PFSK-1 (cell line): Measurements from ENCODE around the gene TTLL6.

Source experiments
- POLR2AphosphoS5 ChIP-seq: IDR thresholded peaks from 2 replicates; pipeline ENCODE4 v1.6.1; 2012; ENCODE audit warnings: low read depth, mild to moderate bottlenecking, control low read depth, low read length, moderate library complexity
- SIN3A ChIP-seq: IDR thresholded peaks from 2 replicates; pipeline ENCODE4 v1.6.1; 2012; ENCODE audit warnings: mild to moderate bottlenecking, low read length, moderate library complexity, borderline replicate concordance; ENCODE audit not compliant: insufficient read depth
- TAF1 ChIP-seq: IDR thresholded peaks from 2 replicates; pipeline ENCODE4 v1.6.1; 2012; ENCODE audit warnings: low read length, control low read depth, borderline replicate concordance; ENCODE audit not compliant: insufficient read depth
- TF ChIP-seq, protein P1 (sequence below), 2 experiments: IDR thresholded peaks; 2 replicates each; pipeline versions ENCODE4 v1.6.1 to v1.8.0; 2011 to 2012; ENCODE audit warnings: low read depth in 2 of 2, low read length in 2 of 2, control low read depth in 1 of 2, inconsistent platforms in 1 of 2, mild to moderate bottlenecking in 1 of 2, moderate library complexity in 1 of 2; ENCODE audit not compliant: insufficient read depth in 1 of 2

DNA sequence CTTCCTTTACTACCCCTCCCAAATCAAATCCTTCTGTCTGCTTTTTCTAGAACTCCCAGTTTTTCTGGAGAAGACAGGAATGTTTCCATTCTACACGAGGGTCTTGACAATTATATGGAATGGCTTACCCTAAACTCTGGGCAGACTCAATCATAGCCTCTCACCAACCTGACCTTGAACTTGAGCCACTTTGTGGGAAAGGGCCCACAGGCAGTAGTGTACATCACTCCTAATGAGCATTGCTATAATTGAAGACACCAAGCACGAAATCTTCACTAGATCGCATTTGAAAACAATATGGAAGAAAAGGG lies 86.8 kb downstream of the TTLL6 start:
- TF ChIP-seq, protein P1, sequence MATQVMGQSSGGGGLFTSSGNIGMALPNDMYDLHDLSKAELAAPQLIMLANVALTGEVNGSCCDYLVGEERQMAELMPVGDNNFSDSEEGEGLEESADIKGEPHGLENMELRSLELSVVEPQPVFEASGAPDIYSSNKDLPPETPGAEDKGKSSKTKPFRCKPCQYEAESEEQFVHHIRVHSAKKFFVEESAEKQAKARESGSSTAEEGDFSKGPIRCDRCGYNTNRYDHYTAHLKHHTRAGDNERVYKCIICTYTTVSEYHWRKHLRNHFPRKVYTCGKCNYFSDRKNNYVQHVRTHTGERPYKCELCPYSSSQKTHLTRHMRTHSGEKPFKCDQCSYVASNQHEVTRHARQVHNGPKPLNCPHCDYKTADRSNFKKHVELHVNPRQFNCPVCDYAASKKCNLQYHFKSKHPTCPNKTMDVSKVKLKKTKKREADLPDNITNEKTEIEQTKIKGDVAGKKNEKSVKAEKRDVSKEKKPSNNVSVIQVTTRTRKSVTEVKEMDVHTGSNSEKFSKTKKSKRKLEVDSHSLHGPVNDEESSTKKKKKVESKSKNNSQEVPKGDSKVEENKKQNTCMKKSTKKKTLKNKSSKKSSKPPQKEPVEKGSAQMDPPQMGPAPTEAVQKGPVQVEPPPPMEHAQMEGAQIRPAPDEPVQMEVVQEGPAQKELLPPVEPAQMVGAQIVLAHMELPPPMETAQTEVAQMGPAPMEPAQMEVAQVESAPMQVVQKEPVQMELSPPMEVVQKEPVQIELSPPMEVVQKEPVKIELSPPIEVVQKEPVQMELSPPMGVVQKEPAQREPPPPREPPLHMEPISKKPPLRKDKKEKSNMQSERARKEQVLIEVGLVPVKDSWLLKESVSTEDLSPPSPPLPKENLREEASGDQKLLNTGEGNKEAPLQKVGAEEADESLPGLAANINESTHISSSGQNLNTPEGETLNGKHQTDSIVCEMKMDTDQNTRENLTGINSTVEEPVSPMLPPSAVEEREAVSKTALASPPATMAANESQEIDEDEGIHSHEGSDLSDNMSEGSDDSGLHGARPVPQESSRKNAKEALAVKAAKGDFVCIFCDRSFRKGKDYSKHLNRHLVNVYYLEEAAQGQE (IDR thresholded peaks at IDR 0.05; ENCODE audit: insufficient read depth in 1 of 2, low read depth in 2 of 2, low read length in 2 of 2), result no peak
- TF ChIP-seq TAF1 (no peak), SIN3A (no peak), POLR2AphosphoS5 (no peak)
